CD14-positive monocyte (primary cell): ENCODE results near the gene MPPED1. TPM values are rescaled to one million over a fixed set of nuclear protein-coding genes. Genes with fewer than 3 reads are reported as not detected.

Source experiments
- DNase-seq, 3 donors: peaks; one replicate each; pipeline ENCODE4 v3.0.0-alpha.2; 2011 to 2022
- H2AFZ ChIP-seq: 2 replicates; pipeline ENCODE4 v1.6.0; 2012; ENCODE audit warnings: mild to moderate bottlenecking, low read depth, low read length, inconsistent platforms; ENCODE audit not compliant: insufficient read depth, poor library complexity, severe bottlenecking
- H3K27ac ChIP-seq, 2 donors: 1 replicate in 1 of 2; 2 replicates in 1 of 2; pipeline ENCODE4 v1.5.1; 2012 to 2013; ENCODE audit warnings: low read length in 2 of 2, control low read depth in 1 of 2, inconsistent platforms in 1 of 2, low read depth in 1 of 2, mild to moderate bottlenecking in 1 of 2
- H3K27me3 ChIP-seq, 2 donors: one replicate each; pipeline versions ENCODE4 v1.6.0 to v1.6.1; 2011 to 2013; ENCODE audit warnings: low read length in 2 of 2; ENCODE audit not compliant: control insufficient read depth in 2 of 2, insufficient read depth in 2 of 2
- H3K36me3 ChIP-seq, 2 donors: replicated peaks in 1 of 2; 1 replicate in 1 of 2; 2 replicates in 1 of 2; pipeline versions ENCODE4 v1.5.1 to v1.6.1; 2012 to 2013; ENCODE audit warnings: low read length in 2 of 2, control low read depth in 1 of 2, inconsistent platforms in 1 of 2, mild to moderate bottlenecking in 1 of 2; ENCODE audit not compliant: insufficient read depth in 2 of 2, control insufficient read depth in 1 of 2
- H3K4me1 ChIP-seq, 2 donors: 1 replicate in 1 of 2; 2 replicates in 1 of 2; pipeline versions ENCODE4 v1.5.1 to v1.6.1; 2012 to 2013; ENCODE audit warnings: low read length in 2 of 2, control low read depth in 1 of 2, inconsistent platforms in 1 of 2, mild to moderate bottlenecking in 1 of 2, moderate library complexity in 1 of 2; ENCODE audit not compliant: insufficient read depth in 2 of 2, control insufficient read depth in 1 of 2
- H3K4me2 ChIP-seq: replicated peaks from 2 replicates; pipeline ENCODE3; 2012; ENCODE audit warnings: low read length, moderate library complexity, mild to moderate bottlenecking; ENCODE audit not compliant: poor library complexity, severe bottlenecking; ENCODE audit errors: extremely low read depth
- H3K4me3 ChIP-seq, 3 experiments: fragments of 200-600 bp in 1 of 3; sonication (generic) in 1 of 3; replicated peaks in 1 of 3; 1 replicate in 2 of 3; 2 replicates in 1 of 3; pipeline ENCODE4 v1.5.1; 2011 to 2013; ENCODE audit warnings: low read length in 3 of 3, mild to moderate bottlenecking in 3 of 3, control low read depth in 2 of 3, low read depth in 2 of 3, inconsistent platforms in 1 of 3, moderate library complexity in 1 of 3
- H3K79me2 ChIP-seq: 2 replicates; pipeline ENCODE4 v1.6.0; 2012; ENCODE audit warnings: mild to moderate bottlenecking, control low read depth, inconsistent platforms, low read length, moderate library complexity; ENCODE audit not compliant: insufficient read depth
- H3K9ac ChIP-seq: 2 replicates; pipeline ENCODE4 v1.6.0; 2017; ENCODE audit warnings: low read length, mild to moderate bottlenecking; ENCODE audit not compliant: insufficient read depth, poor library complexity, severe bottlenecking
- H3K9me3 ChIP-seq, 2 donors: replicated peaks in 1 of 2; 1 replicate in 1 of 2; 2 replicates in 1 of 2; pipeline versions ENCODE4 v1.5.1 to v1.6.1; 2012 to 2013; ENCODE audit warnings: low read length in 2 of 2, control low read depth in 1 of 2; ENCODE audit not compliant: control insufficient read depth in 1 of 2, insufficient read depth in 1 of 2
- H4K20me1 ChIP-seq: 2 replicates; pipeline ENCODE4 v1.6.0; 2012; ENCODE audit warnings: mild to moderate bottlenecking, low read length, control low read depth, moderate library complexity; ENCODE audit not compliant: insufficient read depth
- H3K27ac Mint-ChIP-seq, 7 donors: one replicate each; pipeline ENCODE4 v1.8.0; 2020; ENCODE audit warnings: mild to moderate bottlenecking in 7 of 7, mixed read lengths in 7 of 7, moderate library complexity in 6 of 7, inconsistent platforms in 2 of 7
- H3K27me3 Mint-ChIP-seq, 3 donors: one replicate each; pipeline ENCODE4 v1.8.0; 2021 to 2022; ENCODE audit warnings: low read depth in 3 of 3, mild to moderate bottlenecking in 3 of 3, mixed read lengths in 3 of 3, moderate library complexity in 3 of 3, inconsistent platforms in 1 of 3
- H3K36me3 Mint-ChIP-seq, 2 donors: one replicate each; pipeline ENCODE4 v1.8.0; 2020; ENCODE audit warnings: mixed read lengths in 2 of 2, inconsistent platforms in 1 of 2, mild to moderate bottlenecking in 1 of 2
- H3K4me1 Mint-ChIP-seq: one replicate; pipeline ENCODE4 v1.8.0; 2020; ENCODE audit warnings: mild to moderate bottlenecking, mixed read lengths
- H3K4me3 Mint-ChIP-seq, 2 donors: one replicate each; pipeline ENCODE4 v1.8.0; 2020; ENCODE audit warnings: mild to moderate bottlenecking in 2 of 2, mixed read lengths in 2 of 2, moderate library complexity in 1 of 2
- H3K9me3 Mint-ChIP-seq, 7 donors: one replicate each; pipeline ENCODE4 v1.8.0; 2020 to 2022; ENCODE audit warnings: mixed read lengths in 7 of 7, mild to moderate bottlenecking in 6 of 7, moderate library complexity in 6 of 7, inconsistent platforms in 2 of 7
- WGBS: methylation state at CpG from one replicate; pipeline ENCODE4 v1.1.5; 2013; ENCODE audit warnings: missing lambda C conversion rate; ENCODE audit not compliant: insufficient coverage; 5-methylcytosine and 5-hydroxymethylcytosine counted together
- intact Hi-C, 2 donors: fragments of 100-400 bp; cut with micrococcal nuclease; formaldehyde crosslinking; loops; one replicate each; pipeline versions ENCODE4 v1.15.0 to v1.15.1; 2023
- polyA plus RNA-seq, 3 donors: library from polyadenylated mRNA; depleted of rRNA in 1 of 3; unstranded in 2 of 3; stranded (reverse) in 1 of 3; fragments of 300-500 nt in 2 of 3; fragments of >200 nt in 1 of 3; fragmentation: Illumina TruSeq in 2 of 3; gene quantifications; 1 replicate in 2 of 3; 2 replicates in 1 of 3; pipeline ENCODE4 v1.2.3, GENCODE V29; 2012 to 2021
- TF ChIP-seq, protein P1 (sequence below): fragments of 200-600 bp; IDR thresholded peaks from one replicate; pipeline ENCODE4 v1.8.0; 2022; ENCODE audit warnings: antibody characterized with exemption, mild to moderate bottlenecking

The MPPED1 gene
- polyA plus RNA-seq, 3 donors, result not detected

DNA sequence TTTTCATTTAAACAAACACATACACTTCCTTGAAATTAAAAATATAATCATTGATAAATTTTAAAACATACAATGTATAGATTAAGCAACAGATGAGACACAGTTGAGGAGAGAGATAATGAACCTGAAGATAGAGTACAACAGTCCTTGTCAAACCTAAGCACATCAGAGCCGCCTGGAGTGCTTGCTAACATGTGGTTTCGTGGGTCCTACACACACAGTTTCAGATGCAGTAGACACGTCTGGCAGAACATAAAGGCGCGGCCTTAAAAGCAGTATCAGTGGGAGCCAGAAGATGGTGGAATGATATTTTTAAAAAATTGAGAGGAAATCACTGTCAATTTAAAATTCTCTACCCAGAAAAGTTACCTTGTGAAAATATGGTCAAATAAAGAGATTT, 134.4 kb downstream of the MPPED1 start:
- no peaks in the 10 kb centered on the region for H3K79me2 ChIP-seq
- H3K36me3 ChIP-seq, result no peaks in the 10 kb centered on the region
- no peaks in the 10 kb centered on the region for H3K9me3 Mint-ChIP-seq
- H3K36me3 Mint-ChIP-seq, result no peaks in the 10 kb centered on the region
- no peak overlapping the region for H2AFZ ChIP-seq
- DNase-seq, result no peak
- no peaks in the 10 kb centered on the region for H4K20me1 ChIP-seq
- H3K9me3 ChIP-seq, result no peaks in the 10 kb centered on the region
- H3K4me2 ChIP-seq, result no peak overlapping the region
- WGBS, result 100% methylated on average over 1 of the region's 5 CpGs
- H3K9ac ChIP-seq, result no peak overlapping the region
- peaks cover 2 to 10% (median 4%) of the 10 kb centered on the region in 3 donors for H3K27me3 Mint-ChIP-seq
- H3K27ac ChIP-seq, result no peak overlapping the region
- H3K27ac Mint-ChIP-seq, result no peak overlapping the region
- no peak overlapping the region for H3K4me3 Mint-ChIP-seq
- H3K4me3 ChIP-seq, result no peak overlapping the region
- TF ChIP-seq, protein P1, sequence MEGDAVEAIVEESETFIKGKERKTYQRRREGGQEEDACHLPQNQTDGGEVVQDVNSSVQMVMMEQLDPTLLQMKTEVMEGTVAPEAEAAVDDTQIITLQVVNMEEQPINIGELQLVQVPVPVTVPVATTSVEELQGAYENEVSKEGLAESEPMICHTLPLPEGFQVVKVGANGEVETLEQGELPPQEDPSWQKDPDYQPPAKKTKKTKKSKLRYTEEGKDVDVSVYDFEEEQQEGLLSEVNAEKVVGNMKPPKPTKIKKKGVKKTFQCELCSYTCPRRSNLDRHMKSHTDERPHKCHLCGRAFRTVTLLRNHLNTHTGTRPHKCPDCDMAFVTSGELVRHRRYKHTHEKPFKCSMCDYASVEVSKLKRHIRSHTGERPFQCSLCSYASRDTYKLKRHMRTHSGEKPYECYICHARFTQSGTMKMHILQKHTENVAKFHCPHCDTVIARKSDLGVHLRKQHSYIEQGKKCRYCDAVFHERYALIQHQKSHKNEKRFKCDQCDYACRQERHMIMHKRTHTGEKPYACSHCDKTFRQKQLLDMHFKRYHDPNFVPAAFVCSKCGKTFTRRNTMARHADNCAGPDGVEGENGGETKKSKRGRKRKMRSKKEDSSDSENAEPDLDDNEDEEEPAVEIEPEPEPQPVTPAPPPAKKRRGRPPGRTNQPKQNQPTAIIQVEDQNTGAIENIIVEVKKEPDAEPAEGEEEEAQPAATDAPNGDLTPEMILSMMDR, result no peak
- H3K4me1 Mint-ChIP-seq, result no peaks in the 10 kb centered on the region
- intact Hi-C loops, result no loop called here
- no peaks in the 10 kb centered on the region for H3K27me3 ChIP-seq
- H3K4me1 ChIP-seq, result no peaks in the 10 kb centered on the region

DNA sequence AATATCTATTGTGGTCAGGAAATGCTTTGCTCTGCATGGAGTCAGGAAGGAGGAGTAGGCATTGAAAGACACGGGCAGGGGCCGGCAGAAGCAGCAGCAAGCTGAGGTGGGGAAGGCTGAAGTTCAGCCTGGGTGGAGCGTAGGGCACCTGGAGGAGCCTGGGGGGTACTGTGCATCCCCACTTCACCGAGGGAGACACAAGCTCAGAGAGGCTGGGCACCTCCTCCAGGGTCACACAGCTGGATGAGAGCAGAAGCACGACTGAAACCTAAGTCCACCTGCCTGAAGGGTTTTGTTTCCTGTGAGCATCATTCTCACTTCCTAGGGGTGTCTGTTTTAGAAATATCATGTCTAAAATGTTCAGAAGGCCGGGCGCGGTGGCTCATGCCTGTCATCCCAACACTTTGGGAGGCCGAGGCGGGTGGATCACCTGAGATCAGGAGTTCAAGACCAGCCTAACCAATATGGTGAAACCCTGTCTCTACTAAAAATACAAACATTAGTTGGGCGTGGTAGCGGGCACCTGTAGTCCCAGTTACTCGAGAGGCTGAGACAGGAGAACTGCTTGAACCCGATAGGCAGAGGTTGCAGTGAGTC, 138.3 kb downstream of the MPPED1 start:
- Mint-ChIP-seq H3K4me3 (no peak overlapping the region), H3K27me3 (peaks cover 2 to 8% (median 4%) of the 10 kb centered on the region in 3 donors), H3K27ac (no peak overlapping the region), H3K36me3 (no peaks in the 10 kb centered on the region), H3K4me1 (no peaks in the 10 kb centered on the region), H3K9me3 (peaks cover 0 to 5% (median 0%) of the 10 kb centered on the region in 7 donors)
- Histone ChIP-seq H3K4me3 (no peak overlapping the region), H3K4me1 (no peaks in the 10 kb centered on the region), H3K9ac (no peak overlapping the region), H3K79me2 (no peaks in the 10 kb centered on the region), H3K4me2 (no peak overlapping the region), H2AFZ (no peak overlapping the region), H3K36me3 (no peaks in the 10 kb centered on the region), H3K27ac (no peak overlapping the region), H3K27me3 (no peaks in the 10 kb centered on the region), H4K20me1 (no peaks in the 10 kb centered on the region), H3K9me3 (no peaks in the 10 kb centered on the region)
- intact Hi-C loops, result no loop called here
- no peak for DNase-seq
- TF ChIP-seq, protein P1, result no peak
- WGBS, result 76% methylated on average over 5 of the region's 14 CpGs
